Measurements from ENCODE around the gene CSNK1G3.

The CSNK1G3 gene

GRCh38 chr5:123659011-123659410, 147.0 kb downstream of the CSNK1G3 start:
- no peak overlapping the region for H3K4me3 ChIP-seq (ENCODE audit: low read depth, low read length)
- ChIA-PET POLR2A (no interaction called here), CTCF (interaction anchor here (2.5 kb wide), 1 partner anchor 12 kb away, joined by 6 read pairs; no protein-coding TSS in a partner anchor)
- TF ChIP-seq CTCF (IDR thresholded peaks at IDR 0.05; ENCODE audit: insufficient read depth, low read length, missing control alignments), result no peak
- DNase-seq (ENCODE audit: low read depth, low spot score), result no peak

GRCh38 chr5:123659495-123659894, 147.5 kb downstream of the CSNK1G3 start:
- CTCF ChIA-PET, result interaction anchor here (2.5 kb wide), 1 partner anchor 11 kb away, joined by 6 read pairs; no protein-coding TSS in a partner anchor
- no peak for TF ChIP-seq CTCF (IDR thresholded peaks at IDR 0.05; ENCODE audit: insufficient read depth, low read length, missing control alignments)
- H3K4me3 ChIP-seq (ENCODE audit: low read depth, low read length), result no peak overlapping the region
- POLR2A ChIA-PET, result no interaction called here
- peak; percentile 19 for DNase-seq (ENCODE audit: low read depth, low spot score)

GRCh38 chr5:123664961-123665360, 153.0 kb downstream of the CSNK1G3 start:
- ChIA-PET POLR2A (no interaction called here), CTCF (interaction anchor here (0.6 kb wide), 1 partner anchor 150 kb away, joined by 3 read pairs; no protein-coding TSS in a partner anchor)
- no peak for TF ChIP-seq CTCF (IDR thresholded peaks at IDR 0.05; ENCODE audit: insufficient read depth, low read length, missing control alignments)

GRCh38 chr5:123665822-123666371, 153.9 kb downstream of the CSNK1G3 start:
- no peak for DNase-seq (ENCODE audit: low read depth, low spot score)
- POLR2A ChIA-PET, result no interaction called here
- CTCF ChIA-PET, result no interaction called here
- TF ChIP-seq CTCF (IDR thresholded peaks at IDR 0.05; ENCODE audit: insufficient read depth, low read length, missing control alignments), result no peak
- no peak overlapping the region for H3K4me3 ChIP-seq (ENCODE audit: low read depth, low read length)

More at GRCh38 chr5:123664961-123665360, 153.0 kb downstream of the CSNK1G3 start:
- no peak for DNase-seq (ENCODE audit: low read depth, low spot score)
- no peak overlapping the region for H3K4me3 ChIP-seq (ENCODE audit: low read depth, low read length)
